GM23248 (cell line): ENCODE data around the gene TMPRSS3. TPM values are rescaled to one million over a fixed set of nuclear protein-coding genes. Genes with fewer than 3 reads are reported as not detected.
A peak's percentile ranks its signal among the peaks of the same experiment; 100 is the strongest.

Experiments used
- DNase-seq: peaks from one replicate; pipeline ENCODE4 v3.0.0-alpha.2; 2015
- H2AFZ ChIP-seq: fragments of 200-600 bp; sonication (generic); 2 replicates; pipeline ENCODE4 v1.6.1; 2016; ENCODE audit warnings: antibody characterized with exemption
- H3F3A ChIP-seq: fragments of 200-600 bp; sonication (generic); 2 replicates; pipeline ENCODE4 v1.6.1; 2016; ENCODE audit warnings: mild to moderate bottlenecking, antibody characterized with exemption, mixed run types; ENCODE audit not compliant: insufficient read depth
- H3K27ac ChIP-seq: fragments of 200-600 bp; sonication (generic); 2 replicates; pipeline ENCODE4 v1.5.1; 2016; ENCODE audit warnings: mild to moderate bottlenecking
- H3K27me3 ChIP-seq: fragments of 200-600 bp; sonication (generic); replicated peaks from 2 replicates; pipeline ENCODE4 v1.6.1; 2016; ENCODE audit warnings: mild to moderate bottlenecking; ENCODE audit not compliant: insufficient read depth
- H3K36me3 ChIP-seq: fragments of 200-600 bp; sonication (generic); 2 replicates; pipeline ENCODE4 v1.6.1; 2016; ENCODE audit warnings: low read depth, mild to moderate bottlenecking
- H3K4me1 ChIP-seq: fragments of 200-600 bp; sonication (generic); 2 replicates; pipeline ENCODE4 v1.6.1; 2016; ENCODE audit warnings: mild to moderate bottlenecking; ENCODE audit not compliant: insufficient read depth
- H3K4me2 ChIP-seq: fragments of 200-600 bp; sonication (generic); one replicate; pipeline ENCODE4 v1.6.1; 2016; ENCODE audit warnings: mild to moderate bottlenecking; ENCODE audit not compliant: unreplicated experiment
- H3K4me3 ChIP-seq: fragments of 200-600 bp; sonication (generic); 2 replicates; pipeline ENCODE4 v1.5.1; 2016; ENCODE audit warnings: mild to moderate bottlenecking
- H3K79me2 ChIP-seq: fragments of 200-600 bp; sonication (generic); 2 replicates; pipeline ENCODE4 v1.6.1; 2016; ENCODE audit warnings: mild to moderate bottlenecking; ENCODE audit not compliant: insufficient read depth
- H3K9ac ChIP-seq: fragments of 200-600 bp; sonication (generic); 2 replicates; pipeline ENCODE4 v1.6.1; 2016; ENCODE audit warnings: mild to moderate bottlenecking
- H3K9me2 ChIP-seq: fragments of 200-600 bp; sonication (generic); 2 replicates; pipeline ENCODE4 v1.6.1; 2016; ENCODE audit warnings: mixed run types, mild to moderate bottlenecking, moderate library complexity; ENCODE audit not compliant: insufficient read depth
- H3K9me3 ChIP-seq: fragments of 200-600 bp; sonication (generic); one replicate; pipeline ENCODE4 v1.6.1; 2017; ENCODE audit warnings: low read depth
- H4K20me1 ChIP-seq: fragments of 200-600 bp; sonication (generic); 2 replicates; pipeline ENCODE4 v1.6.0; 2016; ENCODE audit not compliant: insufficient read depth
- EZH2 ChIP-seq: fragments of 200-600 bp; sonication (generic); IDR thresholded peaks from 2 replicates; pipeline ENCODE4 v1.6.1; 2018; ENCODE audit warnings: antibody characterized with exemption, mild to moderate bottlenecking; ENCODE audit not compliant: insufficient read depth, poor library complexity, severe bottlenecking
- EZH2phosphoT487 ChIP-seq: fragments of 200-600 bp; sonication (generic); IDR thresholded peaks from 2 replicates; pipeline ENCODE4 v1.6.1; 2018; ENCODE audit warnings: antibody characterized with exemption, moderate library complexity, mild to moderate bottlenecking, low read depth; ENCODE audit not compliant: insufficient read depth
- WGBS, 2 experiments: methylation state at CpG; one replicate each; pipeline ENCODE4 v1.1.6; 2015 to 2017; ENCODE audit warnings: low lambda C conversion rate in 2 of 2, low coverage in 1 of 2; ENCODE audit errors: missing lambda C conversion rate in 2 of 2; 5-methylcytosine and 5-hydroxymethylcytosine counted together
- in situ Hi-C: fragments of 300-500 bp; cut with MboI; formaldehyde crosslinking; loops from 2 replicates; pipeline ENCODE4 v1.15.0; 2020
- polyA plus RNA-seq: library from polyadenylated mRNA; unstranded; fragments of >200 nt; fragmentation: Nextera tagmentation; extraction: Ambion mirVana; gene quantifications from 2 replicates; pipeline ENCODE4 v1.2.1, GENCODE V29; 2016
- total RNA-seq: library from RNA; depleted of rRNA; stranded (reverse); fragments of >200 nt; shearing (Covaris generic); gene quantifications from 2 replicates; pipeline ENCODE4 v1.2.3, GENCODE V29; 2014

Gene TMPRSS3
- total and polyA plus RNA-seq, 2 experiments from 2014 or later, result not detected

DNA sequence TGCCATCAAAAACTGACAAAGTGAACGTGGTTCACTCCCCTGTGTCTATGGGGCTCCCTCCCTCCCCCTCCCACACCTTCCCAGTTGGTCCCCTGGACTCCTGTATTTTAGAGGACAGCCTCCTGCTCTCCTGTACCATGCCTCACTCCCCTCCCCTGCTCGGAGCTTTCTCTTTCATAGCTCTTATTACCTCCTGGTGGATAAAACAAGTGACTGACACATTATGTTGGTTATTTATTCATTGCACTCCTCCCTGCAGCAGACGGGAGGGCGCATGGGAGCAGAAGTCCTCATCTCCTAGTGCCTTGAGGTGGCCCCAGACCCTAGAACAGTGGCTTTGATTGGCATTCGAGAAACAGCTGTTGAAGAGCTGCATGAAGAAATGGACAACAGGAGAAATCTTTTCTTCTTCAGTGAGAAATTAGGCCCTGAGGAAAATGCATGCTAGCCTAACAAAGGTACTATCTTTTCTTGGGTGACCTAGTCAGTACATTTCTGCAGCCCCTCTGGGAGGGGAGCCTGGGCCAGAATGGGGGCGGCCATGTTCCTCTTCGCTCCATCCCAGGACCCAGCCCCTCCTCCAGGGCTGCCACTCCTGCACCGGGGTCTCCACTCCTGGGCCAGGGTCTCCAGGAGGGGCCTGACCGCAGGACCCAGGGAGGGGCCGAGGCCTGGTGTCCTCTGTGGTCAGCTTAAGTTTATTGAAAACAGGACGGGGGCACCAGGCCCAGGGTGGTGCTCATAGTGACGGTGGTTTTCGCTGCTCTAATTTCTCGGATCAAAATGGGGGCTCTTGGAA is 28.3 kb downstream of the TMPRSS3 start:
- Histone ChIP-seq H2AFZ (no peak overlapping the region), H3K4me2 (no peak overlapping the region), H3K9ac (no peak overlapping the region), H3K4me1 (no peaks in the 10 kb centered on the region), H3F3A (no peaks in the 10 kb centered on the region), H3K36me3 (no peaks in the 10 kb centered on the region), H3K27me3 (no peaks in the 10 kb centered on the region), H4K20me1 (no peaks in the 10 kb centered on the region), H3K27ac (no peak overlapping the region), H3K9me2 (no peaks in the 10 kb centered on the region), H3K4me3 (no peak overlapping the region), H3K79me2 (no peaks in the 10 kb centered on the region), H3K9me3 (no peaks in the 10 kb centered on the region)
- DNase-seq, result no peak
- in situ Hi-C loops, result no loop called here
- TF ChIP-seq EZH2phosphoT487 (no peak), EZH2 (no peak)
- 51 to 56% methylated on average over 13 to 14 of the region's 14 CpGs for WGBS, 2 experiments

DNA sequence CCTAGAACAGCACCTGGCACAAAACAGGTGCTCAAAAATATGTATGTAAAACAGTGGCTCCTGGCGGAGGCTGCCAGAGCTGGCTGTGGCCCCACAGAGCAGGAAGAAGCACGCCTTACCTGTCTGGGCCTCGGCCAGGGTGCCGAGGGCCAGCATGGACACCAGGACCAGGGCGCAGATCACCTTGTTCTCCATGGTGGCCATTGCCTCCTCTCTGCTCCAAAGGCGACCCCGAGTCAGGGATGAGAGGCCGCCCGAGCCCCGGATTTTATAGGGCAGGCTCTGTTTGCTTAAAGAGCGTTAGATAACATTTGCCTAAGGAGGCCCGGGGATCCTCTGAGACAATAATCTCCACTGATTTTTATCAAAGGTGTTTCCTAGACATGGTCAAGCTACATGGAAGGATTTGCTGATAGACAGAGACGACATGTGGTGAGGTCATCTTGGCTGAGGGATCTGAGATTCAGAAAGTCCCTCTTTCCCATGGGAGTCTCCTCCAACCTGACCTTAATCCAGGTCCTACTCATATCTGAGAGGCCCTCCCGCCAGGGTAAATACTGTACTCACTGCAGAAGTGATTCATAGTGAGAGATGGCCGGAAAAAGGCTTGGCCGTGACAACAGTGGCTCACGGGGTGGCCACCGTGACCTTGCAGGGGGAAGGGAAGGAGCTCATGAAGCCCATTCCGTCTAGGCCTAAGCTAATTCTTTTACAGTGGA is 29.4 kb downstream of the TMPRSS3 start, which contains the start of gene TFF1:
TFF1 (minus strand) TSS at position 244 of the 719 bp plus-strand sequence; CDS start at position 204, 40 bp downstream.
- 65 to 69% methylated on average over 19 of the region's 19 CpGs for WGBS, 2 experiments
- no peaks in the 10 kb centered on the region for H3K9me2 ChIP-seq
- TF ChIP-seq EZH2 (no peak), EZH2phosphoT487 (no peak)
- H3K9ac ChIP-seq, result no peak within 1 kb of the TSS
- peak; percentile 7 for DNase-seq
- no peaks in the 10 kb centered on the region for H3K36me3 ChIP-seq
- H3K4me3 ChIP-seq, result no peak within 1 kb of the TSS
- no peak within 1 kb of the TSS for H3K4me2 ChIP-seq
- no peak within 1 kb of the TSS for H2AFZ ChIP-seq
- in situ Hi-C loops, result no loop called here
- H3K9me3 ChIP-seq, result no peaks in the 10 kb centered on the region
- no peaks in the 10 kb centered on the region for H3K27me3 ChIP-seq
- H3K4me1 ChIP-seq, result no peaks in the 10 kb centered on the region
- H3K27ac ChIP-seq, result no peak within 1 kb of the TSS
- no peaks in the 10 kb centered on the region for H3F3A ChIP-seq
- no peaks in the 10 kb centered on the region for H3K79me2 ChIP-seq
- H4K20me1 ChIP-seq, result no peaks in the 10 kb centered on the region

DNA sequence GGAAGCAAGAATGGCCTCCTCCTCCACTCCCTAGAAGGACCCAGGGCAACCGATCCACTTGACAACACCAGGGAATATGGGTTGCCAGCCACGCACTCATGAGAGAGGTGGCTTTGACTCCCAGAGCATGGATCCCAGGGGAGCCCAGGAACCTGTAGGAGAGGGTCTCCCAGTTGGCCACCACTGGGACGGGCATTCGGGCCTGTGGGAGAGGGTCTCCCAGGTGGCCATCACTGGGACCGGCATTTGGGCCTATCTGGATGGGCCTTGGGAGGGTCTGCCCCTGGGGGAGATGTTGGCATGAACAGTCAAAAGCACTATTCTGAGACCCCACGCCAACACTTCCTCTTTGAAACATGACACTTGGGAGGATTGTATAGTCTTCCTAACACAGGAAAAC is 30.1 kb downstream of the TMPRSS3 start:
- H3K36me3 ChIP-seq, result no peaks in the 10 kb centered on the region
- no peak overlapping the region for H3K9ac ChIP-seq
- no peaks in the 10 kb centered on the region for H3K4me1 ChIP-seq
- in situ Hi-C loops, result no loop called here
- no peak overlapping the region for H3K4me3 ChIP-seq
- H3K9me3 ChIP-seq, result no peaks in the 10 kb centered on the region
- H3K27me3 ChIP-seq, result 0 out of 2 replicates have a peak, but pooled peaks cover 2% of the 10 kb centered on the region
- no peak for TF ChIP-seq EZH2phosphoT487
- DNase-seq, result no peak
- no peaks in the 10 kb centered on the region for H3K9me2 ChIP-seq
- no peak overlapping the region for H3K4me2 ChIP-seq
- 38 to 42% methylated on average over 6 of the region's 6 CpGs for WGBS, 2 experiments
- H4K20me1 ChIP-seq, result no peaks in the 10 kb centered on the region
- no peak overlapping the region for H2AFZ ChIP-seq
- no peak overlapping the region for H3K27ac ChIP-seq
- no peaks in the 10 kb centered on the region for H3F3A ChIP-seq
- H3K79me2 ChIP-seq, result no peaks in the 10 kb centered on the region

DNA sequence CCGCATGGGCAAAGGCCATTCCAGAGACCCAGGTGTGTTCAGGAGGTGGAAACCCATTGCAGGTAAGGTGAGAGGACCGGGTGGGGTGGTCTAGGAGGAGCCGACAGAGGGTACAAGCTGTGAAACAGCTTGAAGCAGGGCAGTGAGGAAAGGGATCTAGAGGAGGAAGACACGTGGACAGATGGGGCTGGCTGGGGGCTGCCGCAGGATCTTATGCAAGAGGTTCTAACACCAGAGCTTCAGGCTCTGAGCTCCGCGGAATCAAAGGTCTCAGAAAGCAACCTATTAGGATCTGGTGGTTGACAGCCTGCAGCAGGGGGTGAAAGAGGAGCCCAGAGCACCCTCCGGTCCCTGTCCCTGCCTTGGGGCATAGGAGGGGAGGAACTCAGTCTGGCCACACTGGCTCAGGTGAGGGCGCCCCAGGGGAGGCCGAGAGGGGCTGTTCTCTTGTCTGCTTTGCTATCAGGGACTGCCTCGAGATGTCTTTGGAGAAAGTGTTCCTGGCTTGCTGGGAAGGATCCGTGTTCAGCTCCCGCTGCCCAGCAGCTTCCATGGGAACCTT is 31.5 kb downstream of the TMPRSS3 start:
- Histone ChIP-seq H2AFZ (no peak overlapping the region), H4K20me1 (no peaks in the 10 kb centered on the region), H3K27ac (no peak overlapping the region), H3K9me3 (no peaks in the 10 kb centered on the region), H3K36me3 (no peaks in the 10 kb centered on the region), H3K9ac (no peak overlapping the region), H3K4me1 (no peaks in the 10 kb centered on the region), H3K4me2 (no peak overlapping the region), H3K27me3 (0 out of 2 replicates have a peak, but pooled peaks cover 2% of the 10 kb centered on the region), H3K79me2 (no peaks in the 10 kb centered on the region), H3K9me2 (no peaks in the 10 kb centered on the region), H3F3A (no peaks in the 10 kb centered on the region), H3K4me3 (no peak overlapping the region)
- 48 to 51% methylated on average over 13 of the region's 13 CpGs for WGBS, 2 experiments
- no peak for DNase-seq
- TF ChIP-seq EZH2, result no peak
- TF ChIP-seq EZH2phosphoT487, result no peak
- in situ Hi-C loops, result no loop called here
